ENCODE data around the gene CFAP46. TPM values are rescaled to one million over a fixed set of nuclear protein-coding genes. Genes with fewer than 3 reads are reported as not detected.
A peak's percentile ranks its signal among the peaks of the same experiment; 100 is the strongest.

CFAP46 gene
- total RNA-seq, 3 donors from 2014 or later = 0.78 to 1.0 TPM; not detected in 1

DNA sequence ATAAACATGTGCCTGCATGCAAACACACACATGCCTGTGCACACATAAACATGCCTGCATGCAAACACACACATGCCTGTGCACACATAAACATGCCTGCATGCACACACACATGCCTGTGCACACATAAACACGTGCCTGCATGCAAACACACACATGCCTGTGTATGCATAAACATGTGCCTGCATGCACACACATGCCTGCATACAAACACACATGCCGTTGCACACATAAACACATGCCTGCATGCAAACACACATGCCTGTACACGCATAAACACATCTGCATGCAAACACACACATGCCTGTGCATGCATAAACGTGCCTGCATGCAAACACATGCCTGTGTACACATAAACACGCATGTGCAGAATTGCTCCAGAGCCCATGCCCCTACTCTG lies 178.8 kb downstream of the CFAP46 start:
- peaks cover 4% of the 10 kb centered on the region for H3K4me1 ChIP-seq (ENCODE audit: low read depth)
- ATAC-seq (no peak), DNase-seq (no peak)
- H3K4me3 ChIP-seq = no peak overlapping the region
- H3K36me3 ChIP-seq (ENCODE audit: low read depth) = no peaks in the 10 kb centered on the region
- intact Hi-C loops (cut with DNase I, micrococcal nuclease) = no loop called here
- no peak for TF ChIP-seq CTCF (IDR thresholded peaks at IDR 0.05)
- no peaks in the 10 kb centered on the region for H3K9me3 ChIP-seq

- H3K4me1 ChIP-seq (ENCODE audit: low read depth) = peaks cover 4% of the 10 kb centered on the region
- ATAC-seq = no peak
- TF ChIP-seq CTCF (IDR thresholded peaks at IDR 0.05) = no peak
- no peaks in the 10 kb centered on the region for H3K9me3 ChIP-seq
- DNase-seq = no peak
- no peaks in the 10 kb centered on the region for H3K36me3 ChIP-seq (ENCODE audit: low read depth)
- intact Hi-C loops (cut with DNase I, micrococcal nuclease) = no loop called here
- no peak overlapping the region for H3K4me3 ChIP-seq
These were observed 180.1 kb downstream of the CFAP46 start for GRCh38 chr10:132762267-132762666.

GRCh38 chr10:132761395-132762060 lies 180.8 kb downstream of the CFAP46 start:
- peaks cover 4% of the 10 kb centered on the region for H3K4me1 ChIP-seq (ENCODE audit: low read depth)
- ATAC-seq (no peak), DNase-seq (no peak)
- intact Hi-C loops (cut with DNase I, micrococcal nuclease) = no loop called here
- H3K36me3 ChIP-seq (ENCODE audit: low read depth) = no peaks in the 10 kb centered on the region
- H3K4me3 ChIP-seq = no peak overlapping the region
- TF ChIP-seq CTCF (IDR thresholded peaks at IDR 0.05) = no peak
- no peaks in the 10 kb centered on the region for H3K9me3 ChIP-seq

GRCh38 chr10:132758865-132759264 lies 183.5 kb downstream of the CFAP46 start:
- intact Hi-C loops (cut with DNase I, micrococcal nuclease) = no loop called here
- no peaks in the 10 kb centered on the region for H3K9me3 ChIP-seq
- peaks cover 4% of the 10 kb centered on the region for H3K4me1 ChIP-seq (ENCODE audit: low read depth)
- no peaks in the 10 kb centered on the region for H3K36me3 ChIP-seq (ENCODE audit: low read depth)
- H3K4me3 ChIP-seq = no peak overlapping the region
- DNase-seq (peak in 1 of 3 donors; percentile 26), ATAC-seq (peak; percentile 60)
- TF ChIP-seq CTCF (IDR thresholded peaks at IDR 0.05) = no peak

Other genes with a start within 250 kb of the CFAP46 start
- gene NKX6-2, start 156.4 kb downstream of the CFAP46 start, total RNA-seq = not detected
- under 1 TPM in 1 of 3 donors, not detected in 2; 0.10 TPM for gene ADGRA1, start 145.4 kb upstream of the CFAP46 start, total RNA-seq
- gene KNDC1, start 217.6 kb upstream of the CFAP46 start, total RNA-seq = under 1 TPM; 0.14 to 0.60 (median 0.32) TPM

Measured in mucosa of descending colon (tissue), 3 donors.